Panc1 (cell line): ENCODE data around the gene SSC4D. TPM values are rescaled to one million over a fixed set of nuclear protein-coding genes. Genes with fewer than 3 reads are reported as not detected.
A peak's percentile ranks its signal among the peaks of the same experiment; 100 is the strongest.

ENCODE experiments used
- ATAC-seq: fragments of 200-7000 bp; cut with Tn5 transposase; 2 replicates; pipeline ENCODE4 v1.9.1; 2020; ENCODE audit warnings: mild to moderate bottlenecking, moderate library complexity
- BruUV-seq: library from RNA; stranded (reverse); fragments of 400-500 nt; replicated peaks from 2 replicates; lab custom pipeline; 2021; lab: Mats Ljungman, UMichigan
- CTCF ChIA-PET: fragments of 300-600 bp; sonication (Branson Sonifier 250); formaldehyde crosslinking; loops from one replicate; lab custom pipeline; 2022; ENCODE audit warnings: antibody characterized with exemption; lab: Charles Lee
- POLR2A ChIA-PET: fragments of 300-600 bp; sonication (Branson Sonifier 250); formaldehyde crosslinking; loops from one replicate; lab custom pipeline; 2022; ENCODE audit warnings: antibody characterized with exemption; lab: Charles Lee
- DNase-seq: peaks from one replicate; pipeline ENCODE4 v3.0.0-alpha.2; 2010; ENCODE audit warnings: low read depth, low spot score
- H3K27ac ChIP-seq: 2 replicates; pipeline ENCODE4 v1.5.1; 2011; ENCODE audit warnings: mild to moderate bottlenecking, low read length, inconsistent platforms
- H3K27me3 ChIP-seq: fragments of 200-500 bp; sonication (Bioruptor generic); 2 replicates; pipeline ENCODE4 v1.6.0; 2014; ENCODE audit warnings: low read length, inconsistent platforms; ENCODE audit not compliant: control insufficient read depth, insufficient read depth
- H3K36me3 ChIP-seq: fragments of 200-500 bp; sonication (Bioruptor generic); 2 replicates; pipeline ENCODE4 v1.5.1; 2014; ENCODE audit warnings: inconsistent platforms, mild to moderate bottlenecking, low read length, moderate library complexity; ENCODE audit not compliant: control insufficient read depth, insufficient read depth
- H3K4me1 ChIP-seq: 2 replicates; pipeline ENCODE4 v1.5.1; 2011; ENCODE audit warnings: inconsistent platforms, mild to moderate bottlenecking, low read length, moderate library complexity; ENCODE audit not compliant: control insufficient read depth, insufficient read depth
- H3K4me3 ChIP-seq, 2 experiments: 2 replicates each; pipeline ENCODE4 v1.5.1; 2011 to 2012; ENCODE audit warnings: low read depth in 2 of 2, low read length in 2 of 2, mild to moderate bottlenecking in 2 of 2, inconsistent platforms in 1 of 2, moderate library complexity in 1 of 2
- H3K9me3 ChIP-seq: fragments of 200-500 bp; sonication (Bioruptor generic); 2 replicates; pipeline ENCODE4 v1.5.1; 2014; ENCODE audit warnings: low read depth, mild to moderate bottlenecking, inconsistent platforms, low read length, moderate library complexity; ENCODE audit not compliant: control insufficient read depth, insufficient read depth
- POLR2AphosphoS5 ChIP-seq: IDR thresholded peaks from 2 replicates; pipeline ENCODE4 v1.6.1; 2012; ENCODE audit warnings: mild to moderate bottlenecking, low read depth, low read length, moderate library complexity
- SIN3A ChIP-seq: IDR thresholded peaks from 2 replicates; pipeline ENCODE4 v1.6.1; 2012; ENCODE audit warnings: low read depth, mild to moderate bottlenecking, low read length, moderate library complexity, borderline replicate concordance; ENCODE audit not compliant: insufficient read depth
- TCF7L2 ChIP-seq: IDR thresholded peaks from 2 replicates; pipeline ENCODE4 v1.6.1; 2011; ENCODE audit warnings: mild to moderate bottlenecking, low read depth, low read length, inconsistent platforms
- in situ Hi-C: cut with HindIII; loops from 2 replicates; pipeline ENCODE4 v1.10.0; 2016; ENCODE audit warnings: low sequenced_read_pairs, low pct_unique_long_range_greater_than_20kb
- intact Hi-C: fragments of 100-400 bp; cut with micrococcal nuclease; formaldehyde crosslinking; loops from one replicate; pipeline ENCODE4 v1.10.0; 2022; ENCODE audit not compliant: unreplicated experiment
- total RNA-seq: library from RNA; stranded (reverse); gene quantifications from one replicate; pipeline ENCODE4 v1.2.1, GENCODE V29; 2021; ENCODE audit not compliant: unreplicated experiment
- TF ChIP-seq, protein P1 (sequence below), 2 experiments: IDR thresholded peaks; 2 replicates each; pipeline ENCODE4 v1.6.1; 2011 to 2012; ENCODE audit warnings: low read depth in 2 of 2, control low read depth in 1 of 2, low read length in 1 of 2, mild to moderate bottlenecking in 1 of 2, moderate library complexity in 1 of 2; ENCODE audit not compliant: insufficient read depth in 1 of 2
- TF ChIP-seq, protein P2 (sequence below): fragments of 450-650 bp; IDR thresholded peaks from 2 replicates; pipeline ENCODE4 v1.5.1; 2017; ENCODE audit warnings: mild to moderate bottlenecking

SSC4D gene
- total RNA-seq, 1 experiment from 2014 or later: 1.6 TPM

DNA sequence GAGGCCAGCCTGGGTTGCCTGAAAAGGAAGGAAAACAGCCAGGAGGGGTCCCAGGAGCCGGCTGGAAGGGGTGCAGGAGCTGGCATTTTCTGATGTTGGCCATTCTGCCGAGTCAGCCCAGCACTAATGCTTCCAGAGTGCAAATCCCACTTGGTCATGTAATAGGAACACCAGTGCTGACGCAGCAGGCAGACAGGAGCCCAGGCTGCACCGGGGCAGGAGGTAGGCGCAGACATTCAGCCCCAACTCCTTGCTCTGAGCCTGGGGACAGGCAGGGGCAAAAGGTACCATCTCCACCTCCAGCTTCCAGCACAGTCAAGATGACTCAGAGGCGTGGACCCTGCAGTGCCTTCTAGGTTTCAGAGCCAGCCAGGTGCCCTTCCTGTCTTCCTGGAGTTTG lies 40.5 kb downstream of the SSC4D start:
- ATAC-seq: peak; percentile 36; the same call in 1 of the 2 replicates
- no TSS peak for BruUV-seq
- no peak for DNase-seq
- intact Hi-C loops (no loop called here), in situ Hi-C loops (no loop called here)
- Histone ChIP-seq H3K36me3 (no peaks in the 10 kb centered on the region), H3K9me3 (no peaks in the 10 kb centered on the region), H3K4me1 (peaks cover 7% of the 10 kb centered on the region), H3K27me3 (no peaks in the 10 kb centered on the region), H3K27ac (no peak overlapping the region), H3K4me3 (no peak overlapping the region)
- ChIA-PET CTCF (no interaction called here), POLR2A (no interaction called here)
- TF ChIP-seq POLR2AphosphoS5 (no peak), TCF7L2 (no peak), SIN3A (no peak)
- TF ChIP-seq, protein P1, sequence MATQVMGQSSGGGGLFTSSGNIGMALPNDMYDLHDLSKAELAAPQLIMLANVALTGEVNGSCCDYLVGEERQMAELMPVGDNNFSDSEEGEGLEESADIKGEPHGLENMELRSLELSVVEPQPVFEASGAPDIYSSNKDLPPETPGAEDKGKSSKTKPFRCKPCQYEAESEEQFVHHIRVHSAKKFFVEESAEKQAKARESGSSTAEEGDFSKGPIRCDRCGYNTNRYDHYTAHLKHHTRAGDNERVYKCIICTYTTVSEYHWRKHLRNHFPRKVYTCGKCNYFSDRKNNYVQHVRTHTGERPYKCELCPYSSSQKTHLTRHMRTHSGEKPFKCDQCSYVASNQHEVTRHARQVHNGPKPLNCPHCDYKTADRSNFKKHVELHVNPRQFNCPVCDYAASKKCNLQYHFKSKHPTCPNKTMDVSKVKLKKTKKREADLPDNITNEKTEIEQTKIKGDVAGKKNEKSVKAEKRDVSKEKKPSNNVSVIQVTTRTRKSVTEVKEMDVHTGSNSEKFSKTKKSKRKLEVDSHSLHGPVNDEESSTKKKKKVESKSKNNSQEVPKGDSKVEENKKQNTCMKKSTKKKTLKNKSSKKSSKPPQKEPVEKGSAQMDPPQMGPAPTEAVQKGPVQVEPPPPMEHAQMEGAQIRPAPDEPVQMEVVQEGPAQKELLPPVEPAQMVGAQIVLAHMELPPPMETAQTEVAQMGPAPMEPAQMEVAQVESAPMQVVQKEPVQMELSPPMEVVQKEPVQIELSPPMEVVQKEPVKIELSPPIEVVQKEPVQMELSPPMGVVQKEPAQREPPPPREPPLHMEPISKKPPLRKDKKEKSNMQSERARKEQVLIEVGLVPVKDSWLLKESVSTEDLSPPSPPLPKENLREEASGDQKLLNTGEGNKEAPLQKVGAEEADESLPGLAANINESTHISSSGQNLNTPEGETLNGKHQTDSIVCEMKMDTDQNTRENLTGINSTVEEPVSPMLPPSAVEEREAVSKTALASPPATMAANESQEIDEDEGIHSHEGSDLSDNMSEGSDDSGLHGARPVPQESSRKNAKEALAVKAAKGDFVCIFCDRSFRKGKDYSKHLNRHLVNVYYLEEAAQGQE (IDR thresholded peaks at IDR 0.05; ENCODE audit: insufficient read depth in 1 of 2, low read depth in 2 of 2, low read length in 1 of 2): no peak
- TF ChIP-seq, protein P2, sequence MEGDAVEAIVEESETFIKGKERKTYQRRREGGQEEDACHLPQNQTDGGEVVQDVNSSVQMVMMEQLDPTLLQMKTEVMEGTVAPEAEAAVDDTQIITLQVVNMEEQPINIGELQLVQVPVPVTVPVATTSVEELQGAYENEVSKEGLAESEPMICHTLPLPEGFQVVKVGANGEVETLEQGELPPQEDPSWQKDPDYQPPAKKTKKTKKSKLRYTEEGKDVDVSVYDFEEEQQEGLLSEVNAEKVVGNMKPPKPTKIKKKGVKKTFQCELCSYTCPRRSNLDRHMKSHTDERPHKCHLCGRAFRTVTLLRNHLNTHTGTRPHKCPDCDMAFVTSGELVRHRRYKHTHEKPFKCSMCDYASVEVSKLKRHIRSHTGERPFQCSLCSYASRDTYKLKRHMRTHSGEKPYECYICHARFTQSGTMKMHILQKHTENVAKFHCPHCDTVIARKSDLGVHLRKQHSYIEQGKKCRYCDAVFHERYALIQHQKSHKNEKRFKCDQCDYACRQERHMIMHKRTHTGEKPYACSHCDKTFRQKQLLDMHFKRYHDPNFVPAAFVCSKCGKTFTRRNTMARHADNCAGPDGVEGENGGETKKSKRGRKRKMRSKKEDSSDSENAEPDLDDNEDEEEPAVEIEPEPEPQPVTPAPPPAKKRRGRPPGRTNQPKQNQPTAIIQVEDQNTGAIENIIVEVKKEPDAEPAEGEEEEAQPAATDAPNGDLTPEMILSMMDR: no peak

DNA sequence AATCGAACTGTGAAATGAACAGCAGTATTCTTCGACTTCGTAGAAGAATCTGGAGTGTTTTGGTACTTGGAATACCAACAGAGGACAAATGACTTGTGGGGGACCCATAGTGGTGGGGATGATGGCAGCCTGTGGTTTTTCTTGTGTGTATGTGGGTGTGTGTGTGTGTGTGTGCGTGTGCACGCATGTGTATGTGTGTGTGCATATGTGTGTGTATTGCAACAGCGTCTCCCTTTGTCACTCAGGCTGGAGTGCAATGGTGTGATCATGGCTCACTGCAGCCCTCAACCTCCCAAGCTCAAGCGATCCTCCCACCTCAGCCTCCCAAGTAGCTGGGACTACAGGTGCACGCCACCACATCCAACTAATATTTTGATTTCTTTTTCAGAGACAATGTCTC lies 41.3 kb downstream of the SSC4D start:
- Histone ChIP-seq H3K4me1 (peaks cover 8% of the 10 kb centered on the region), H3K9me3 (no peaks in the 10 kb centered on the region), H3K4me3 (no peak overlapping the region), H3K27ac (no peak overlapping the region), H3K27me3 (no peaks in the 10 kb centered on the region), H3K36me3 (no peaks in the 10 kb centered on the region)
- ChIA-PET POLR2A (interaction anchor here (0.6 kb wide), 1 partner anchor 10 kb away, joined by 5 read pairs; no protein-coding TSS in a partner anchor), CTCF (no interaction called here)
- intact Hi-C loops: no loop called here
- TF ChIP-seq, protein P1 (IDR thresholded peaks at IDR 0.05; ENCODE audit: insufficient read depth in 1 of 2, low read depth in 2 of 2, low read length in 1 of 2): no peak
- no peak for TF ChIP-seq POLR2AphosphoS5
- TF ChIP-seq, protein P2: no peak
- TF ChIP-seq SIN3A: no peak
- TF ChIP-seq TCF7L2: no peak
- BruUV-seq: no TSS peak
- no peak for DNase-seq
- ATAC-seq: no peak
- in situ Hi-C loops: no loop called here
